Parathyroid adenoma (tissue), 2 donors: ENCODE data around the gene SUPT3H.

Experiments used
- H2AFZ ChIP-seq: fragments of 300-600 bp; sonication (generic); one replicate; pipeline ENCODE4 v1.7.0; 2017; ENCODE audit warnings: antibody characterized with exemption, mild to moderate bottlenecking
- H3K27ac ChIP-seq: fragments of 300-600 bp; sonication (generic); one replicate; pipeline ENCODE4 v1.7.0; 2017
- H3K27me3 ChIP-seq: fragments of 300-600 bp; sonication (generic); one replicate; pipeline ENCODE4 v1.7.0; 2017; ENCODE audit warnings: low read length; ENCODE audit not compliant: control insufficient read depth, insufficient read depth
- H3K36me3 ChIP-seq: fragments of 300-600 bp; sonication (generic); one replicate; pipeline ENCODE4 v1.7.0; 2017; ENCODE audit warnings: low read length; ENCODE audit not compliant: control insufficient read depth, insufficient read depth
- H3K4me1 ChIP-seq: fragments of 300-600 bp; sonication (generic); one replicate; pipeline ENCODE4 v1.7.0; 2017; ENCODE audit warnings: control low read depth
- H3K4me2 ChIP-seq: fragments of 300-600 bp; sonication (generic); one replicate; pipeline ENCODE4 v1.7.0; 2017; ENCODE audit warnings: low read length
- H3K4me3 ChIP-seq: fragments of 300-600 bp; sonication (generic); one replicate; pipeline ENCODE4 v1.7.0; 2017; ENCODE audit warnings: low read depth, low read length
- H3K79me2 ChIP-seq: fragments of 300-600 bp; sonication (generic); one replicate; pipeline ENCODE4 v1.7.0; 2017; ENCODE audit warnings: control low read depth
- H3K9ac ChIP-seq: fragments of 300-600 bp; sonication (generic); one replicate; pipeline ENCODE4 v1.7.0; 2017; ENCODE audit warnings: mild to moderate bottlenecking
- H3K9me3 ChIP-seq: fragments of 300-600 bp; sonication (generic); one replicate; pipeline ENCODE4 v1.7.0; 2017; ENCODE audit warnings: low read length; ENCODE audit not compliant: control insufficient read depth
- TF ChIP-seq, protein P1 (sequence below): fragments of 300-600 bp; sonication (generic); IDR thresholded peaks from one replicate; pipeline ENCODE4 v1.7.0; 2017; ENCODE audit warnings: antibody characterized with exemption, mild to moderate bottlenecking
- donor health status: primary hyperparathyroidism.

The SUPT3H gene

DNA sequence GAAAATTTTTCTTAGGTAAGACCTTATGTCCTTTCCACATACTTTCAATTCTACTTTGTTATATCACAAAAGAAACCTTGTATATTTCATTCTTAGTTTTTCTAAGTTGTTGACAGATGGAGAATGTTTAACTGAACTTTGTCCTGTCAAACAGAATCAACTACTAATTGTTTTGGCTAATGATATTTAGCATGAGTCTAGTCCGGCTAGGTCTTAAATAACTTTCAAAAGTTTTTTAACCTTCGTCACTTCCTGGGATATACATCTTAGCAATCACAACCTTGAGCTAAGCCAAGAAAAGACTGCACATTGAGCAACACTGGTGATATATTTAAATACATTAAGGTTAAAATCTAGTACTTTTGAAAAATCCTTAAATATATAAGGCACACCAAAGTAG lies 112.5 kb downstream of the SUPT3H start:
- H3K9me3 ChIP-seq: no peaks in the 10 kb centered on the region
- H2AFZ ChIP-seq: no peak overlapping the region
- H3K4me3 ChIP-seq: no peak overlapping the region
- H3K27me3 ChIP-seq: no peaks in the 10 kb centered on the region
- TF ChIP-seq, protein P1, sequence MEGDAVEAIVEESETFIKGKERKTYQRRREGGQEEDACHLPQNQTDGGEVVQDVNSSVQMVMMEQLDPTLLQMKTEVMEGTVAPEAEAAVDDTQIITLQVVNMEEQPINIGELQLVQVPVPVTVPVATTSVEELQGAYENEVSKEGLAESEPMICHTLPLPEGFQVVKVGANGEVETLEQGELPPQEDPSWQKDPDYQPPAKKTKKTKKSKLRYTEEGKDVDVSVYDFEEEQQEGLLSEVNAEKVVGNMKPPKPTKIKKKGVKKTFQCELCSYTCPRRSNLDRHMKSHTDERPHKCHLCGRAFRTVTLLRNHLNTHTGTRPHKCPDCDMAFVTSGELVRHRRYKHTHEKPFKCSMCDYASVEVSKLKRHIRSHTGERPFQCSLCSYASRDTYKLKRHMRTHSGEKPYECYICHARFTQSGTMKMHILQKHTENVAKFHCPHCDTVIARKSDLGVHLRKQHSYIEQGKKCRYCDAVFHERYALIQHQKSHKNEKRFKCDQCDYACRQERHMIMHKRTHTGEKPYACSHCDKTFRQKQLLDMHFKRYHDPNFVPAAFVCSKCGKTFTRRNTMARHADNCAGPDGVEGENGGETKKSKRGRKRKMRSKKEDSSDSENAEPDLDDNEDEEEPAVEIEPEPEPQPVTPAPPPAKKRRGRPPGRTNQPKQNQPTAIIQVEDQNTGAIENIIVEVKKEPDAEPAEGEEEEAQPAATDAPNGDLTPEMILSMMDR: no peak
- H3K4me2 ChIP-seq: no peak overlapping the region
- no peaks in the 10 kb centered on the region for H3K36me3 ChIP-seq
- no peak overlapping the region for H3K9ac ChIP-seq
- no peak overlapping the region for H3K27ac ChIP-seq
- H3K79me2 ChIP-seq: no peaks in the 10 kb centered on the region
- no peaks in the 10 kb centered on the region for H3K4me1 ChIP-seq

DNA sequence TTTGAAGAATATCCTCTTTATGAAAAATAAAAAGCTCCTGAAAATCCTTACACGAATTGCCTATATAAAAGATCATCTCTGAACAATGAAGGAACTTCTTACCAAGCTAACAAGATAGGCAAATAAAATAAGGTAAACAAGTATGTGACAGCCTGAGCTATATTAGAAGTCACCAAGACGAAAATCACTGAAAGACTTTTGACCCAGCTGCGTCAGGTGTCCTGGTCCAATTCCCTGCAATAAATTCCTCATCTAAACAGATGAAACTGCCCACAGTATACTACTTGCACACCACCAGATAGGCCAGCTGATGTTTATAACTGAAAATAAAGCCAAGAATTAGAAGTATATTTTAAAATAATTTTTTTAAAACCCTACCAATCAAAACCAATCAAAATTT lies 117.0 kb downstream of the SUPT3H start:
- Histone ChIP-seq H3K9me3 (no peaks in the 10 kb centered on the region), H3K27me3 (no peaks in the 10 kb centered on the region), H3K27ac (no peak overlapping the region), H3K79me2 (no peaks in the 10 kb centered on the region), H3K4me3 (no peak overlapping the region), H3K36me3 (no peaks in the 10 kb centered on the region), H2AFZ (no peak overlapping the region), H3K9ac (no peak overlapping the region), H3K4me2 (no peak overlapping the region), H3K4me1 (no peaks in the 10 kb centered on the region)
- TF ChIP-seq, protein P1: no peak

DNA sequence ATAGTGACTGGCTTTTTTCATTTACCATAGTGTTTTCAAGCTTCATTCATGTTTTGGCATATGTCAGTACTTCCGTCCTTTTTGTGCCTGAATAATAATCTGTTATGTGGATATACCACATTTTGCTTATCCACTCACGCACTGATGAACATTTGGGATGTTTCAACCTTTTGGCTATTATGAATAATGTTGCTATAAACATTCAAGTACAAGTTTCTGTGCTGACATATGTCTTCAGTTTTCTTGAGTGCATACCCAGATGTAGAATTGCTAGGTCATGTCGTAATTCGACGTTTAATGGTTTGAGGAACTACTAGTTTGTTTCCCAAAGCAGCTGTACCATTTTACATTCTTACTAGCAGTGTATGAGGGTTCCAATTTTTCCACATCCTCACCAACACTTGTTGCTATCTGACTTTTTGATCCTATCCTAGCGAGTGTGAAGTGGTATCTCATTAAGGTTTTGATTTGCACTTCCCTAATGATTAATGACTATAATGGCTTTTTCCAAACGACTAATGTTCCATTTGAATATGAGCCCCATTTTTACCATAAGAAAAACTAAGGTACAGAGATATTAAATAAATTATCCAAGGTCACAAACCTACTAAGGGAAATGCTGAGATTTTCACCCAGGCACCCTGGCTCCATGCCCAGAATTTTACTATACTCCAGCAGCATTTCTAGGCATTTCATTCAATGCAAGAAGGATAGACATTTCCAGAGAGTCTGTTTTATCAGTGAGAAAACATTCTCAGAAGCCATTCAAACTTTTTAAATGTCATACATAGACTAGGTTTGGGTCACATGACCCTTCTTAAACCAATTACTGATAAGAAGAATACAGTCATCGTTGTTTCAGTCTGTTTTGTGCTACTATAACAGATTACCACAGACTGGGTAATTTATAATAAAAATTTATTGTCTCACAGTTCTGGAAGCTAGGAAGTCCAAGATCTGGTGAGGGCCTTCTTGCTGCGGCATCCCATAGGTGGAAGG lies 120.7 kb downstream of the SUPT3H start:
- TF ChIP-seq, protein P1: no peak
- H3K9ac ChIP-seq: no peak overlapping the region
- no peaks in the 10 kb centered on the region for H3K9me3 ChIP-seq
- no peaks in the 10 kb centered on the region for H3K79me2 ChIP-seq
- H3K4me2 ChIP-seq: no peak overlapping the region
- no peaks in the 10 kb centered on the region for H3K4me1 ChIP-seq
- no peak overlapping the region for H2AFZ ChIP-seq
- H3K27ac ChIP-seq: no peak overlapping the region
- H3K36me3 ChIP-seq: no peaks in the 10 kb centered on the region
- no peaks in the 10 kb centered on the region for H3K27me3 ChIP-seq
- H3K4me3 ChIP-seq: no peak overlapping the region

DNA sequence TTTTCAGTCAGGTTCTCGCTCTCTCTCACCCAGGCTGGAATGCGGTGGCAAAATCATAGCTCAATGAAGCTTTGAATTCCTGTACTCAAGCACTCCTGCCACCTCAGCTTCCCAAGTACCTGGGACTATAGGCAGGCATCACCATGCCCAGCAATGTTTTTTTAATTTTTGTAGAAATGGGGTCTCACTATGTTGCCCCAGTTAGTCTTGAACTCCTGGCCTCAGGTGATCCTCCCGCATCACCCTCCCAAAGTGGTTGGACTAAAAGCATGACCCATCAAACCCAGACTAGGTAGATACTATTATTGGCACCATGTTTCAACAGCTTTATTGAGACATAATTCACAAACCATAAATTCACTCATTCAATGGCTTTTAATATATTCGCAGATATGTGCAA lies 122.3 kb downstream of the SUPT3H start:
- no peaks in the 10 kb centered on the region for H3K4me1 ChIP-seq
- no peaks in the 10 kb centered on the region for H3K79me2 ChIP-seq
- no peak overlapping the region for H2AFZ ChIP-seq
- no peak overlapping the region for H3K27ac ChIP-seq
- no peaks in the 10 kb centered on the region for H3K27me3 ChIP-seq
- no peak overlapping the region for H3K9ac ChIP-seq
- H3K4me2 ChIP-seq: no peak overlapping the region
- TF ChIP-seq, protein P1: no peak
- H3K9me3 ChIP-seq: no peaks in the 10 kb centered on the region
- H3K36me3 ChIP-seq: no peaks in the 10 kb centered on the region
- no peak overlapping the region for H3K4me3 ChIP-seq
